Measurements from ENCODE around the gene CACHD1.

The CACHD1 gene
- 0.56 reads per million for total RNA-seq

DNA sequence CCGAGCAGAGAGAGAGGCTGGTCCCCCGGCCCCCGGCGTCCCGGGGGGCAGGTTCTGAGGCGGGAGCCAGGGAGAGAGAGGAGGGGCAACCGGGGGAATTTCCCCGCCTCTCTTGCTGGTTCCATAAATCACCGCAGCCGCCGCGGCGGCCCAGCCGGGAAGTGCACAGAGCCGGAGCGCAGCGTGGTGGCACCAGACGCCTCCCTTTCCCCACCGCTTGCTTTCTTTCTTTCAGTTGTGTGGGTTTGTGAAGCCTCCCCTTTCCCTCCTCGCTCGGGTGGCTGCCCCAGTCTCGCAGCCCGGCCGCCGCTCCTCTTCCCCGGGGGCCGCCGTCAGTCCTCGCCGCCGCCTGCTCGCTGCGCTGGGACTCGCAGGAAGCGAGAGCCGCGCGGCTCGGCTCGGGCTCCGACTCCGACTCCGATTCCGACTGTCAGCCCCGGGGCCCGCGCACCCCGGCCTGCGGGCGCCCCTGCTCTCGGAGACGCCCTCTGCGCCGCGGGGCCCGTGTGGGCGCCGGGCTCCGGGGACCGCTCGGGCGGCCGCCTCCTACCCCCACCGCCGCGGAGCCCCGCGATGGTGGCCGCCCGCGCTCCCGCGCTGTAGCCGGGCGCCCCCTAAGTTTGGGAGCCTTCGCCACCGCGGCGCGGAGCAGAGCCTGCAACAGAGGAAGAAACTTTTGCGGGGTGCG, at the start of gene CACHD1:
TSS of gene CACHD1 (plus strand) at position 153 of the 688 bp plus-strand sequence. CDS start 616 bp downstream, outside the sequence.
- DNase-seq, result peak; percentile 12

DNA sequence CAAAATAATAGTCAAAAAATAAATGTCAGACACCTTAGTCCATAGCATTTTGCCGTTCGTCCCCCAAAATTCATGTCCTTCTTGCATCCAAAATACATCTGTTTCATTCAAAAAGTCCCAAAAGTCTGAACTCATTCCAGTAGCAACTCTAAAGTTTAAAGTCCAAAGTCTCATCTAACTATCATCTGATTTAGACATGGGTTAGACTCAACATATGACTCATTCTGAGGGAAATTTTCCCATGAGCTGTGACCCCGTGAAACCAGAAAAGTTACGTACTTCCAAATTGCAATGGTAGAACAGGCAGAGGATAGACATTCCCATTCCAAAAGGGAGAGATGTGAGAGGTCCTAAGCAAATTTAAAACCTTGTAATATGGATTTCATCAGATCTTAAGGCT, 48.6 kb upstream of the CACHD1 start:
- no peak for DNase-seq

DNA sequence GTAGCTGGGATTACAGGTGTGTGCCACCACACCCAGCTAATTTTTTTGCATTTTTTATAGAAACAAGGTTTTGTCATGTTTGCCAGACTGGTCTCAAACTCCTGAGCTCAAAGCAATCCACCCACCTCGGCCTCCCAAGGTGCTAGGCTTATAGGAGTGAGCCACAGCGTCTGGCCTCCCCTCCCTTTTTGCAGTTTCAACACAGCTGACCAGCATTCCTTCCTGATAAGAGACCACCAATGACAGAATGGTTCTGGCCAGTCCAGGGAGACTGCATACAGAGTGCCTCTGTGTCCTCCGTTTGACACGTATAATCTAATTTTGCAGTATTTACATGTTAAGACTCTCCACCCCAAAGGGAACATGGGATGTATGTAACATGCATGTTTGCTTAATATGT, 46.4 kb upstream of the CACHD1 start:
- DNase-seq, result no peak

DNA sequence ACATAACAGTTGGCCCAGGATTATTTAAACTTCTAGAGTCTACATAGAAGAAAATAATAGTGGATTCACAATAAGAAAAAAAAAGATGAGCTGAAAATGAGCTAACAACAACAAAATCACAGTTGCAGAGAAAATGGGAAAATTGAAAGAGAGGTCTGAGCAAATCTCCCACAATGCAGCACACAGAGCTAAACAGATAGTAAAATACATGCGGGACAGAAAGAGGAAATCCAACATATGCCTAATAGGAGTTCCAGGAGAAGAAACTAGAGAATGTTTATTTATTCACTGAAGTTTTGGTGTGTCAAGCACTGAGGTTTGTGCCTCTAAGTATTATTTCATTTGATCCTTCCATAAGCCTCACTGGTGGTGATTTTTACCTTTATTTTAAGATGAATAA, 45.5 kb upstream of the CACHD1 start:
- no peak for DNase-seq

DNA sequence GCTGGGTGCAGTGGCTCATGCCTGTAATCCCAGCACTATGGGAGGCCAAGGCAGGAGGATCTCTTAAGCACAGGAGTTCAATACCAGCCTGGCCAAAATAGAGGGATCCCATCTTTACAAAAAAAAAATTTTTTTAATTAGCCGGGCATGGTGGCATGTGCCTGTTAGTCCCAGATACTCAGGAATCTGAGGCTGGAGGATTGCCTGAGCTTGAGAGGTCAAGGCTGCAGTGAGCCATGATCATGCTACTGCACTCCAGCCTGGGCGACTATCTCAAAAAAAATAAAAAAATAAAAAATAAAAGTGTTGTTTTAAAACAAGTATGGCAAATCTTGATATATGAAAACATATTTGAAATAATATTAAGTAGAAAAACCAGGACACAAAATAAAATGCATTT, 44.4 kb upstream of the CACHD1 start:
- no peak for DNase-seq

DNA sequence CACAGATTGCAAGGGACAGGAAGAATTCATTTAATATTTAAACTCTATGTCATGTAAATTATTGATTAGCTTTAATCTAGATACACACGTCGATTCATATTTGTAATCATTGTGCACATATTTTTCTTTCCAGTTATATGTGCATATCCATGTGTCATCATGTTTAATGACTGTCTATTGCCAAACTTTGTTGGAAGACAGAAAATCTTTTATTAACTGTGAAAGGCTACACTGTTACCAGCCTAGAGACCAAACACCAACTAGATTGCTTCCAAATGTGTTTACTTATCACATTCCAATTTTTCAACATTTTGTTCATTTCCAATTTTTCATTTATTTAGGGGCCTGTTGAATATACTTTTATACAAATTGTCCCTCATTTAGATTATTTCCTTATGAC, 43.2 kb upstream of the CACHD1 start:
- no peak for DNase-seq

DNA sequence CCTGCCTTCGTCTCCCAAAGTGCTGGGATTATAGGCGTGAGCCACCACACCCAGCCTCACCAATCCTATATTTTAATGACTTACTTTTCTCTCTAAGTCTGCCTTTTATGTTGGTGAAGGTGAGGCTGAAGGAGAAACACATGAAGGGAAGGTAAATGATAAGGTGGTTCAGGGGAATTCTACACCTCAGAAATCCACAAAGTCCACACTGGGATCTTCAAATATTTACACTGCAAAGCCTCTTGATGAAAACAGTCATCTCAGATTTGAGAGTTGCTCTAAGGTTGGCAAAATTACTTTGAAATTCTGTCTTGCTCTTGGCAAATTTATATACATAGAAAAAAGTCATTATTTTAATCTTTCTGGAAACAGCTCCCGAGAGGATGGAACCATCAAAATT, 42.0 kb upstream of the CACHD1 start:
- DNase-seq, result no peak

DNA sequence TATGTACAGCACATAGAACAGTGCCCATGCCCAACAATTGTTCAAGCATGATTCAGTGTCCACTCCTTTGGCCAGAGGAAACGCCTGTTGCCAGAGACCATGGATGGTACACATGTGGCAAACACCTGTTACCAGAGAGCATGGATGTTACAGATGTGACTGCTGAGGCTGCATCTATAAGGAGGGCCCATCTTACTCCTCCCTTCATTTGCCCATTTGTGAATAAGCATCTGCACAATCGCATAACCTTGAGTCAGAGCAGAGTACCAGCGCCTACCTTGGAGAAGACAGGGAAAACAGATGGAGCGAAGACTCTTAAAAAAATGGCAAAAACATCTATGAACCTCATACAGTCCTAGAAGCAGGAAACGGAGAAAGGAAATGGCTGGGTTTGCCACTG, 36.6 kb upstream of the CACHD1 start:
- no peak for DNase-seq

DNA sequence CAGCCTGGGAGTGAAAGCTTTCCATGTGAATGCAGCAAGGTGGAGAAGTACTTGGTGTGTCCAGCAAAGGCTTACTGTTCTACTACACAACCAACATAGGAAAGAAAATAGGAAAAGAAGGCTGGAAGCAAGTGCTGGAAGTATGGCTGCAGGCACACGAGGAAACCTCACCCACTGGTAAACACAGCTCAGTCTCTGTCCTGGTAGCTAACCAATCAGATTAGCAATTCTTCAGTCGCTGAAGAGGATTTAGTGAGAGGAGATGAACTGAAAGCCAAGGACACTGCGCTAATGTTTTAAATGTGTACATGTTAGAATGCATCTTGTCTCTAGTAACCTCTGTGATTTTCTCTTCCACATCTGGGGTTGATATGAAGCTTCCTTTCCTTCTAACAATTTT, 36.2 kb upstream of the CACHD1 start:
- no peak for DNase-seq

DNA sequence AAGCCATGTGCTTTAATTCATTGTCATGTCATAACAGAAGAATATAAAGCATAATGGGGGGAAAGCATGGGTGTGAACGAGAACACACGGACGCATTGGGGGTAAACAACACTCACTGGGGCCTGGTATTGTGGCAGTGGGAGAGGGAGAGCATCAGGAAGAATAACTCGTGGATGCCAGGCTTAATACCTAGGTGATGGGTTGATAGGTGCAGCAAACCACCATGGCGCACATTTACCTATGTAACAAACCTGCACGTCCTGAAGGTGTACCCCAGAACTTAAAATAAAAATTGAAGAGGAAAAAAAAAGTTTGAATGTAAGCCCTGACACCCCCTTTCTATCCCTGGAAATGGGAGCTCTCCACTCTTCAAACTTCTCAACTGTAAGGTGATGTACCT, 34.9 kb upstream of the CACHD1 start:
- DNase-seq, result no peak

DNA sequence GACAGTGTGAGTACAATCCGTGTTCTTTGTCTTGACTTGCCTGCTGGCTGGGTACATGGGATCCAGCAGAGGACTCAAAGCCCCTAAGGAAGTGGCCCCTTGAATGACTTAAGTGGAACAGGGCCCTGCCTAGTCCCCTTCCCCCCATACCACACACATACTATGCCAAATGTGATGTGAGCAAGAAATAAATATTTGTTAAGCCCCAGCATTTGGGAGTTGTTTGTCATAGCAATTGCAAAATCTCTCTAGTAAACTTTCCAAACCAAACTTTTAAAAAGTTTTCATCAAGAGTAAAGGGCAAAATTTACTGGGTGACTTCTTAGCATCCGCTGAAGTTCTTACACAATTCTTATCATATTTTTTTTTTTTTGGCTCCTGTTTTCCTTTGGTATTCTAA, 32.5 kb upstream of the CACHD1 start:
- no peak for DNase-seq

DNA sequence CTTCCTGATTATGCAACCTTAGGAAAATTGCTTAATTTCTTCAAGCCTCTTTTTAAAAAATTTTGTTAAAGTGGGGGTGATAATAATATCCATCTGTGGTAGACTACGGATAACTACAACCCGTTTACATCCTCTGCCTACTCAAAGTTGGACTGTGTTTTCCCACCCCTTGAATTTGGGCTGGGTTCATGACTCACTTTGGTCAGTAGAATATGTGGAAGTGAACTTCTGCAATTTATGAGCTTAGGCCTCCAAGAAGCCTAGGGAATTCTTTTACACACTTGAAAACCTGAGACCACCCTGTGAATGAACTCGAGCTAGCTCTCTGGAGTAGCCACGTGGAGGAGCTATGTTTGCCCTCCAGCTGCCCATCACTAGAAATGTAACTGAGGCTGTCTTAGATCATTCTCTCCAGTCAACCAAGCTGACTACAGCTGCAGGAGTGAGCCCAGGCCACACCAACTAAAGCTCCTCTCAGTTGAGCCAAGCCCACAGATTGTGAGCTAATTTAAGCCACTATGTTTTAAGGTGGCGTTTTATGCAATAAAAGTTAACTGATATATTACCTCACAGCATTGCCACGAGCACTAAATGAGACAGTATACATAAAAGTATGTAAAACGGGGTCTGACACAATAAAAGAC, 29.6 kb upstream of the CACHD1 start:
- DNase-seq, result no peak

DNA sequence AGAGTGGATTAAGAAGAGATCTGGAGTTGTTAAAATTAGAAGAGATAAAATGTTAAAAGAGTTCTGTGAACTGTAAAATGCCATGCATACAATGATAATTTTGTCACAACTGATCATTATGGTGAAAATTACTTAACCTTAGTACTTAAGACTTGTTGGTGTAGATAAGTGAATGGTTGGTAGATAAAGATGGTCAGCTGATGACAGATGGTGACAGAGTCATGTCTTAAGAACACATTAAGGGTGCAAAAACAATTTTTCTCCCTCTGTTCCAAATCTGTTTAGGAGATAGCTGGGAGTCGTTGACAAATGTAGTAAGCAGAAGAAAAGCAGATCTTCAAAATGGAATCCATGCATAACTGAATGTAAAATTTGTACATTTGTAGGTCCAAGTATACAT, 18.5 kb upstream of the CACHD1 start:
- no peak for DNase-seq

DNA sequence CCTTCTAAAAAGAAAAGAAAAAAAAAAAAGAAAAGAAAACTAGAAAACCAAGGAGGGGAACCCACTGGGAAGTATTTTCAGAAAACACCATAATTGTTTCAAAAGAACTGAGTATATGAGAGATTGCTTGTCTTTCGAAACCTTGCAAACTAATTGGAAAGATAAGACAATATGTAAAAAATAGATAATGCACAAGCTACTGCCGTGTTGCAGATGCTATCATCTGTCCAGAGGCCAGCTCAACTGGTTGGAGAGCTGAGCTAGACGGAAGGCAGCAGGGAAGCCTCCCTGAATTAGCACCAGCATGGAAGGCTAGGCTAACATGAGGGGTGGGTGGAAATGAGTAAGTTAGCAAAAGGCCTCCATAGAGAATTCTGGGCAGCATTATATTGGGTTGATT, 16.2 kb upstream of the CACHD1 start:
- DNase-seq, result no peak

DNA sequence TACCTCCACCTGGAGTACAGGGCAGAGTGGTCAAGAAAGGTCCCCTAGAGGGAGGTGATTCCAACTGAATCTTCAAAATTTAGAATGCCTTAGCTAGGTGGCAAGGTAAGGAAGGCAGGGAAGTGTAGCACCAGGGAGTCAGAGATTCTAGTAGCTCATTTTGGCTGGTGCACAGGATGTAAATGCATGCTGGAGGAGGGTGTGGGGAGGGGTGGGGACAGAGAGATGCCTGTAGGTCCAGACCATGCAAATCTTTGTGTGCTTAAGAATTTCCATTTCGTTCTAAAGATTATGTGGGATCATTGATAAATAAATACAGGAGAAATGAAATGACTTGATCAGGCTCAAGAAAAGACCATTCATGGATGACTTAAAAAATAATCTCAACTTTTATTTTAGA, 11.0 kb upstream of the CACHD1 start:
- DNase-seq, result no peak

DNA sequence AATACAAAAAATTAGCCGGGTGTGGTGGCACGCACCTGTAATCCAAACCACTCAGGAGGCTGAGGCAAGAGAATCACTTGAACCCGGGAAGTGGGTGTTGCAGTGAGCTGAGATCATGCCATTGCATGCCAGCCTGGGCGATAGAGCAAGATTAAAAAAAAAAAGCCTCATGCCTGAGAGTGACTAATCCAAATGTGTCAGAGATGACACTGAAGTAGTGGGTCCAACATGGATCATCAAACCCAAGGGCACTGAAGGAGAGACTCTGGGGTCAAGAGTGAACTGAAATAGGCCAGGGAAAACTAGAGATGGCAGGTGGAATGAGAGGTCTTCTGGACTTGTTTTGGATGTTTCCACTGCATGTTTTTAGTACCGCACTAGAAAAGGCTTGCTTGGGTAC, 10.2 kb upstream of the CACHD1 start:
- DNase-seq, result no peak

DNA sequence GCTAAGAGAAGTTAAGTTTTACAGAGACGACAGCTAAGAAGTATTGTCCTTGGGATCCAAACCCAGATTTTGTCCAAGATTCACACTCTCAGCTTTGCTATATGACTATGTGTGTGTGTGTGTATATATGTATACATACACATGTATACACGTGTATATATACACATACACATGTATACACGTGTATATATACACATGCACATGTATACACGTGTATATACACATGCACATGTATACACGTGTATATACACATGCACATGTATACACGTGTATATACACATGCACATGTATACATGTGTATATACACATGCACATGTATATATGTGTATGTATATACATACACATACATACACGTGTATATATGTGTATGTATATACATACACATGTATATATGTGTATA, 3.9 kb upstream of the CACHD1 start:
- DNase-seq, result no peak

DNA sequence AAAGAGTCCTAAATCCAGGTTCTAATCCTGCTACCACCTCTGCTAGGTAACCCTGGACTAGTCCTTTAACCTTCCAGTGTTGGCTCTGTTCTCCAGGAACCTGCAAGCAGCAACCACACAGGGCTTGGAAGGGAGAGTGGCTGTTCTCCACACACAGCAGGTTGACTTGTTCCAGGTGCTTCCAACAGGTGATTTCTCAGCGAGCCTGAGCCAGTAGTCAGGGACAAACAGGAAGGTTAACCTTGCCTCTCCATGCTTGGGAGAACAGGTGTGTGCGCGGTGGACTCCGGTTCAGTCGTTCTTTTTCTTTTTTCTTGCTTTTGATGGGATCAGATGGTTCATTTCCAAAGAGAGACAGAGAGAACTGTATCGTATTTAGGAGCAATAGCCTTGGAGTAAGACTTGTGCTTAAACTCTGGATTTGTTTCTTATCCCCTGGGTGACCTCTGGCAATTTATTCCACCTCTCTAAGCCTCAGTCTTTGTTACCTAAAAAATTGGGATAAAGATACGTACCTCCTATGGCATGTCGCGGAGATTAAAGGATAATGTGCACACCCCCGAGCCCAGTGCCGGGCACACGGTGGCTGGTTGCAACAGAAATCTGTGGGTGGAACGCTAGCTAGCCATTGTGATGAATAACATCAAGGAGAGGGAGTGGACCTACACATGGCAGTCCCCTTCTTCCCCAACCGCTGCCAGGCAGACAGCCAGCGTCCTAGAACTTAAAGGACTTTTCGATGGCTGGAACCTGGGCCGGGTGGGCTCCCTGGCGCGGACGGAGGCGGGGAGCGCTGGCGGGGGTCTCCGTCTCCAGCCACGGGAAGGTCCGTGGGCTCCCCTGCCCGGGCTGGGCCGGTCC, 583 bp upstream of the CACHD1 start:
- DNase-seq, result no peak

DNA sequence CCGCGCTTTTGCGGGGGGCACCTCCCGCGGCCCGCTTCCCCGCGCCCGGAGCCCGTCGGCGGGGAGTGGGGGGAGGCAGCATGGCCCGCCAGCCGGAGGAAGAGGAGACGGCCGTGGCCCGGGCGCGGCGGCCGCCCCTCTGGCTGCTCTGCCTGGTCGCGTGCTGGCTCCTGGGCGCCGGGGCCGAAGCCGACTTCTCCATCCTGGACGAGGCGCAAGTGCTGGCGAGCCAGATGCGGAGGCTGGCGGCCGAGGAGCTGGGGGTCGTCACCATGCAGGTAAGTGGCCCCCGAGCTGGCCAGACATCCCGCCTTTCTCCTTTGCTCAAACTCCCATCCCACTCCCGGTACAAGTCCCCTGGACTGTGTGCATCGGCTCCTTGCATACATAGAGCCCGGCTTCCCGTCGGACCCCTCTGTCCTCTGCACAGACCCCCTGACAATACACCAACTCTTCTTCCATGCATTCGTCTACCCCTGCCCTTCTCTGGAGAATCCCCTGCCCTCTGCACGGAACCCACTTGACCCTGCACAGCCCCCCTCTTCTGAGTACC, 812 bp downstream of the CACHD1 start:
- no peak for DNase-seq

DNA sequence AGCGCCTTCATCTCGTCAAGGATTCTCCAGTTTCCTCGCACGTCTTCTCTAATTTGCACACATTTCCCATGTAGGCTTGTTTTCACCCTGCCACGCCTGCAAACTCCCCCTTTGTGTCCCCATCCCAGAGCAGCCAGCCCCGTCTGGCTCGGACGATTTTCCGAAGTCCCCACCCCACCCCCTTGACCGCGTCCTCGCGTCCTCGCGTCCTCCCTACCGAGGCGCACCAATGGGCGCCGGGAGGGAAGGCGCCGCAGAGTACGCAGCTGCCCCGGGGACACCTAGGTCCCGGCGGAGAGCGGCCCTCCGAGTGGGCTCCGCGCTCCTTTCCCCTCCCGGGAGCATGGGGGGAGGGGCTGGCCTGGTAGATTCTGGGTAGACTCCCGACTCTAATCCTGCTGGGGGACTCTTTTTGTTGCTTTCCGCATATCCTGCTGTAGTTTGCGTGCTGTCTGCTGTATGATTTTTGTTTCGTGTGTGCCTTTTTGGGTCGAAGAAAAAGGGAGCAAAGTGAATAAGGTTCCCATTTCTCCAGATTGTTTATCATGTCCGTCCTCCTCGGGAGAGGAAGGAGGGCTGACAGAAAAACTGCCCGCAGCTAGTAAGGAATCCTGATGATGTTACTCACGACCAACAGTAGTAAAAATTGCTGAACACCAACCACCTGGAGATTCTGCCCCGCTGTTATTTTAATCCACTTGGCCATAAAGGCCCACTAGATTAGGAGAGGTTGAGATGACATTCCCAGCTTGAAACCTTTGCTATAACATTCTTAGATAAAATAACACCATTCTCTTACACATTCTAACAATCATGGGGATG, 1.5 kb downstream of the CACHD1 start:
- DNase-seq, result no peak

DNA sequence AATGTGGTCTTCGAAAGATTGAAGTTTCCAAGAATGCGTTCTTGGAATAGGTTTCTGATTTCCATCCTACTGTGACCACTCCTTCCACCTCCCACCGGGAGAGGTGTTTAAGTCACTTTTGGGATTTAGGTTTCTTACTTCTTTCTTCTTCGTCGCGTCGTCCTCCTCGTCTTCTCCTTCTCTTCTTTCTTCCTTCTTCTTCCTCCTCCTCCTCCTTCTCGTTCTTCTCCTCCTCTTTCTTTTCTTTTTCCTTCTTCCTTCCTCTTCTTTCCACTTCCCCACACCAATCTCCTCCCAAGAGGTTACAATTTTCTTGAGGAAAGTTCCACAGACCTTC, 2.1 kb downstream of the CACHD1 start:
- DNase-seq, result no peak

DNA sequence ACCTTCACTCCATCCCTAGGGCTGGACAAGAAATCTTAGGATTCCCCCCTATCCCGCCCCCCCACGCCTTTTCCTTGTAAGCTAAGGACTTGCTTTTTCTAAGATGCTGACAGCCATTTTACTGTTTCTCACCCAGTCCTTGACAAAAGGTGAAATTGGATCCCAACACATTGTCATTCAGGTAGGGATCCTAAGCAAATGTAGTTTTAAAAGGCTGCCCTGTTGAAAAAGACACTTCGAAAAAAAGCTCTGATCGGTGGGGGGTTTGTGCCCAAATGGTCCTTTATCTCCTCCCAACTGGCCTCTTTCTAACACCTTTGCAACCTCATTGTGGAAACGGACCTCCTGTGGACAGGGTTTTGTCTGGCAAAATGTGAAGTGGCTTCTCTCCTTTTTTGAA, 2.9 kb downstream of the CACHD1 start:
- no peak for DNase-seq

DNA sequence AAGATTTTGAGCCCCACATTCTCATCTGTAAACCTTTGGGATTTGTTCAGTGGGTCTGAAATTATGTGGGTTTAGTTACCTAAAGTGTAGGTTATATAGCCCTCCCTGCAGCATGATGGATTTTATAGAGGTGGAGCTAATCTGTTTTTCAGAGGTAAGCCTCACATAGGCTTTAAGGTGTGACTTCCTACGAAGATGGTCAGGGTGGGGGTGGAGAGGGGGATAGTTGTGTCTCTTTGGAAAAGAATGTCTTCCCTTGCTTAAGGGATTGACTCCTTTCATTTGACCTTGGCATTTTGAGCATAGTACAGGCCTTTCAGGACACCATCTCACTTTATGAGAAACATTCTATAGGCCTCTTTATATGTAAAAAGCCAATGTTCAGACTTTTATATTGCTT, 3.4 kb downstream of the CACHD1 start:
- DNase-seq, result no peak
